ENCODE measurements around the gene PGK1. TPM values are rescaled to one million over a fixed set of nuclear protein-coding genes. Genes with fewer than 3 reads are reported as not detected.
"Not testable (repeated sequence)": the region's sequence is repeated elsewhere in the genome, so short reads cannot be mapped to it uniquely, and the experiment has no call there.

Gene PGK1
- 194 TPM for polyA plus RNA-seq (2013, experiment 1 of 2)
- polyA plus RNA-seq (2013, experiment 2 of 2) = 199 TPM

DNA sequence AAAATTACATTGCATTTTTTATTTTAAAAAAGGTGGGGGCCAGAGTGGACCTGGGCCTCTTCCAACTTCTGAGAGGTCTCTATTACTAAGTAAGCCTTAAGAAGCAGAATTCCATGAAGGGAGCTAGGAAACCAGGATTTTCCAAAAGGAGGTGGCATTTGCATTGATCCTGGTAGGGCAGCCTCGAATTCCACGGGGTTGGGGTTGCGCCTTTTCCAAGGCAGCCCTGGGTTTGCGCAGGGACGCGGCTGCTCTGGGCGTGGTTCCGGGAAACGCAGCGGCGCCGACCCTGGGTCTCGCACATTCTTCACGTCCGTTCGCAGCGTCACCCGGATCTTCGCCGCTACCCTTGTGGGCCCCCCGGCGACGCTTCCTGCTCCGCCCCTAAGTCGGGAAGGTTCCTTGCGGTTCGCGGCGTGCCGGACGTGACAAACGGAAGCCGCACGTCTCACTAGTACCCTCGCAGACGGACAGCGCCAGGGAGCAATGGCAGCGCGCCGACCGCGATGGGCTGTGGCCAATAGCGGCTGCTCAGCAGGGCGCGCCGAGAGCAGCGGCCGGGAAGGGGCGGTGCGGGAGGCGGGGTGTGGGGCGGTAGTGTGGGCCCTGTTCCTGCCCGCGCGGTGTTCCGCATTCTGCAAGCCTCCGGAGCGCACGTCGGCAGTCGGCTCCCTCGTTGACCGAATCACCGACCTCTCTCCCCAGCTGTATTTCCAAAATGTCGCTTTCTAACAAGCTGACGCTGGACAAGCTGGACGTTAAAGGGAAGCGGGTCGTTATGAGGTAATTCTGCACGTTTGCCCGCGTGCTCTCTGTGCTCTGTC, at the start of gene PGK1:
PGK1 (plus strand) TSS at position 626 of the 824 bp plus-strand sequence; CDS start at position 719, 93 bp downstream.
- H3K27ac ChIP-seq (ENCODE audit: low read depth, low read length) = peak within 1 kb of the TSS; percentile 78
- H3K23ac ChIP-seq (ENCODE audit: low read length) = no peak within 1 kb of the TSS
- H3K4me1 ChIP-seq (ENCODE audit: control insufficient read depth, low read depth, low read length) = no peaks in the 10 kb centered on the region
- no peaks in the 10 kb centered on the region for H3K79me1 ChIP-seq (ENCODE audit: low read length)
- peak; percentile 98 for DNase-seq
- no peaks in the 10 kb centered on the region for H3K27me3 ChIP-seq (ENCODE audit: insufficient read depth, low read length, poor library complexity)
- H3K4me3 ChIP-seq (ENCODE audit: low read length) = peak within 1 kb of the TSS; percentile 91
- peak within 1 kb of the TSS; percentile 86 for H3K9ac ChIP-seq (ENCODE audit: low read length)
- peak within 1 kb of the TSS; percentile 89 for H3K56ac ChIP-seq (ENCODE audit: low read length)
- no peak within 1 kb of the TSS for H2BK15ac ChIP-seq (replicated peaks; ENCODE audit: low read depth)
- peak within 1 kb of the TSS; percentile 54 for H3K4me2 ChIP-seq (ENCODE audit: low read length)
- H3K18ac ChIP-seq (ENCODE audit: low read length) = peak within 1 kb of the TSS; percentile 72
- no peaks in the 10 kb centered on the region for H3K36me3 ChIP-seq (ENCODE audit: control insufficient read depth, insufficient read depth, low read length)
- H2BK5ac ChIP-seq (ENCODE audit: low read length) = no peak within 1 kb of the TSS
- H4K8ac ChIP-seq (ENCODE audit: low read depth, low read length) = no peak within 1 kb of the TSS
- H2AK5ac ChIP-seq (ENCODE audit: low read length) = no peak within 1 kb of the TSS
- no peak within 1 kb of the TSS for H2BK120ac ChIP-seq (ENCODE audit: low read depth, low read length)
- WGBS (ENCODE audit: extremely low coverage, insufficient coverage, low lambda C conversion rate) = no CpG with 5 or more reads among the region's 72 CpGs
- H4K5ac ChIP-seq (ENCODE audit: low read length) = no peak within 1 kb of the TSS
- peak within 1 kb of the TSS; percentile 71 for H3K4ac ChIP-seq (ENCODE audit: low read depth, low read length)
- peaks cover 47% of the 10 kb centered on the region for H3K79me2 ChIP-seq (ENCODE audit: control insufficient read depth, insufficient read depth, low read length)

DNA sequence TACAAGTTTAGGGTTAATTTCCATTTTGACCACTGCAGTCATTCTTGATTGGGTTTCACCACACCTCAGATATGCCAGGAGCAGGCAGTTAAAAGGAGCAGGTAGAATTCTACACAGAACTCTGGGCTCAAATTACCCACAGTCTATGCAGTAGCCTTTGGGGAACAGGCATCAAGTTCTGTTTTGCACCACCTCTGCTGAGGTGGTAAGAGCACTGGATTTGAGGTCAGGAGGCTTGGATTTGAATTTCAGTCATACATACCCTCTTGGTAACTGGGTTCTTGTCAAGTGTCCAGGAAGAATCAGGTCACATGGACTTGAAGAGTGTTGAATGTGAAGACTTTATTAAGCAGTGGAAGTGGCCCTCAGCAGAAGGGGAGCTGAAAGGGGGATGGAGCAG, 40.4 kb upstream of the PGK1 start:
- Histone ChIP-seq H3K9ac (ENCODE audit: low read length) (no peak overlapping the region), H2BK120ac (ENCODE audit: low read depth, low read length) (no peak overlapping the region), H3K36me3 (ENCODE audit: control insufficient read depth, insufficient read depth, low read length) (no peaks in the 10 kb centered on the region)

DNA sequence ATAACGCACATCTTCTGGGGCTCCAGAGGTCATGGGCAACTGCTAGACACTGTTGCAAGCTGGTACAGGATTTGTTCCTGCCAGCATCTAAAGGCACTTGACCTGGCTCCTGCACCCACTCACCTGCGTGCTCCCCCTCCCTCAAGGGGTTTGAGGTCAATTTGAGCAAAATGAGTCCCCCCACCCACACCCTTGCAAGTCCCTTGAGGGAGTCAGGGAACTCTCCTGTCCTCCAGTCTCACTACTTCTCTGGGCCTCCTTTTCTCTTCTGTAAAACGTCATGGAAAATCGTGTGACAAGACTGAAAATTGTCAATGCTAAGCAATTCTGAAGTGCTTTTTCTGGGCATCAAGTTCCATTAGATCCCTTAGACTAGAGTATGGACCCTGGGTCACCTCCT, 39.9 kb upstream of the PGK1 start:
- Histone ChIP-seq H3K18ac (ENCODE audit: low read length) (no peak overlapping the region), H3K79me2 (ENCODE audit: control insufficient read depth, insufficient read depth, low read length) (no peaks in the 10 kb centered on the region), H2BK120ac (ENCODE audit: low read depth, low read length) (no peak overlapping the region), H3K79me1 (ENCODE audit: low read length) (no peaks in the 10 kb centered on the region), H3K4me3 (ENCODE audit: low read length) (no peak overlapping the region), H2AK5ac (ENCODE audit: low read length) (no peak overlapping the region), H3K36me3 (ENCODE audit: control insufficient read depth, insufficient read depth, low read length) (no peaks in the 10 kb centered on the region), H3K4me2 (ENCODE audit: low read length) (no peak overlapping the region), H3K4me1 (ENCODE audit: control insufficient read depth, low read depth, low read length) (no peaks in the 10 kb centered on the region), H3K56ac (ENCODE audit: low read length) (no peak overlapping the region), H3K9ac (ENCODE audit: low read length) (no peak overlapping the region), H3K27me3 (ENCODE audit: insufficient read depth, low read length, poor library complexity) (no peaks in the 10 kb centered on the region), H4K8ac (ENCODE audit: low read depth, low read length) (no peak overlapping the region), H3K27ac (ENCODE audit: low read depth, low read length) (no peak overlapping the region), H2BK5ac (ENCODE audit: low read length) (no peak overlapping the region), H3K4ac (ENCODE audit: low read depth, low read length) (no peak overlapping the region), H4K5ac (ENCODE audit: low read length) (no peak overlapping the region), H3K23ac (ENCODE audit: low read length) (no peak overlapping the region), H2BK15ac (replicated peaks; ENCODE audit: low read depth) (no peak overlapping the region)
- WGBS (ENCODE audit: extremely low coverage, insufficient coverage, low lambda C conversion rate) = no CpG with 5 or more reads among the region's 4 CpGs
- DNase-seq = no peak

More for the DNA sequence above, 40.4 kb upstream of the PGK1 start:
- Histone ChIP-seq H3K4me1 (ENCODE audit: control insufficient read depth, low read depth, low read length) (no peaks in the 10 kb centered on the region), H3K18ac (ENCODE audit: low read length) (no peak overlapping the region), H3K4ac (ENCODE audit: low read depth, low read length) (no peak overlapping the region), H2AK5ac (ENCODE audit: low read length) (no peak overlapping the region), H3K27ac (ENCODE audit: low read depth, low read length) (no peak overlapping the region), H3K56ac (ENCODE audit: low read length) (no peak overlapping the region), H2BK15ac (replicated peaks; ENCODE audit: low read depth) (no peak overlapping the region), H3K23ac (ENCODE audit: low read length) (no peak overlapping the region), H3K79me1 (ENCODE audit: low read length) (no peaks in the 10 kb centered on the region), H3K27me3 (ENCODE audit: insufficient read depth, low read length, poor library complexity) (no peaks in the 10 kb centered on the region), H3K79me2 (ENCODE audit: control insufficient read depth, insufficient read depth, low read length) (no peaks in the 10 kb centered on the region), H3K4me2 (ENCODE audit: low read length) (no peak overlapping the region), H2BK5ac (ENCODE audit: low read length) (no peak overlapping the region), H4K5ac (ENCODE audit: low read length) (no peak overlapping the region), H4K8ac (ENCODE audit: low read depth, low read length) (no peak overlapping the region), H3K4me3 (ENCODE audit: low read length) (no peak overlapping the region)
- DNase-seq = no peak

DNA sequence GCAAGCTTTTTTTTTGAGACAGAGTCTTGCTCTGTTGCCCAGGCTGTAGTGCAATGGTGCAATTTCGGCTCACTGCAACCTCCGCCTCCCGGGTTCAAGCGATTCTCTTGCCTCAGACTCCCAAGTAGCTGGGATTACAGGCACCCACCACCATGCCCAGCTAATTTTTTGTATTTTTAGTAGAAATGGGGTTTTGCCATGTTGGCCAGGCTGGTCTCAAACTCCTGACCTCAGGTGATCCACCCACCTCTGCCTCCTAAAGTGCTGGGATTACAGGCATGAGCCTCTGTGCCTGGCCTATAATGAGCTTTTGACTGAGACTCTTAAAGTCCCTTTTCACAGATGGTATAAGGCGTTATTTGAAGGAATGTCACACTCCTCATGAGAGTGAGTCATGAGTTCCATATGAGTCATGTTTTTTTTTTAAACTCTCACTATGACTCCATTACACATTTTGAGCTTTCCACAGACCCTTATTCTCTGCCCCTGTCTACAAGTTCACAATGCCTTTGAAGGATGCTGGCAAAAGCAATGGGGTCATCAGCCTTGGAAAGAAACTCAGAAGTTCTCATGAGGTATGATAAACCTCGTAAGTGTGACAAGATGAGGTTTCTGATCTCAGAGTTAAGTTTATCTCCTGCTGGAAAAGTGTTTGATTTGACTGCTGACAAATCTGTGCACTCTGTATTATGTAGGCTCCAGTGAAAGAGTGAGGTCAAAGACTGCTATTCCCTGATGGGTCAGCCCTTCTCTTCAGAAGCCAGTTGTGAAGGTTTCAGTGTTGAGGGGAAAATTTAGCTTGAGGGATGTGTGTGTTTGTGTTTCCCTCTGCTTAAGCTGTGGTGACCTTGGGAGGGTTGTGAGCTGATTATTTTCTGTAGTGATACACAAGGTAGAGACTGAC, 39.1 kb upstream of the PGK1 start:
- peak; percentile 90 for DNase-seq
- H2BK5ac ChIP-seq (ENCODE audit: low read length); H3K4me3 ChIP-seq (ENCODE audit: low read length); H4K8ac ChIP-seq (ENCODE audit: low read depth, low read length); H3K9ac ChIP-seq (ENCODE audit: low read length); H2AK5ac ChIP-seq (ENCODE audit: low read length); H3K27ac ChIP-seq (ENCODE audit: low read depth, low read length); H2BK15ac ChIP-seq (replicated peaks; ENCODE audit: low read depth); H3K56ac ChIP-seq (ENCODE audit: low read length); H3K4ac ChIP-seq (ENCODE audit: low read depth, low read length); H3K4me2 ChIP-seq (ENCODE audit: low read length); H3K36me3 ChIP-seq (ENCODE audit: control insufficient read depth, insufficient read depth, low read length); H3K23ac ChIP-seq (ENCODE audit: low read length); H4K5ac ChIP-seq (ENCODE audit: low read length); H3K27me3 ChIP-seq (ENCODE audit: insufficient read depth, low read length, poor library complexity); H3K4me1 ChIP-seq (ENCODE audit: control insufficient read depth, low read depth, low read length); H3K79me2 ChIP-seq (ENCODE audit: control insufficient read depth, insufficient read depth, low read length); H3K79me1 ChIP-seq (ENCODE audit: low read length); H2BK120ac ChIP-seq (ENCODE audit: low read depth, low read length): not testable (repeated sequence)
- H3K18ac ChIP-seq (ENCODE audit: low read length) = peak overlapping the region; percentile 68
- no CpG with 5 or more reads among the region's 6 CpGs for WGBS (ENCODE audit: extremely low coverage, insufficient coverage, low lambda C conversion rate)

DNA sequence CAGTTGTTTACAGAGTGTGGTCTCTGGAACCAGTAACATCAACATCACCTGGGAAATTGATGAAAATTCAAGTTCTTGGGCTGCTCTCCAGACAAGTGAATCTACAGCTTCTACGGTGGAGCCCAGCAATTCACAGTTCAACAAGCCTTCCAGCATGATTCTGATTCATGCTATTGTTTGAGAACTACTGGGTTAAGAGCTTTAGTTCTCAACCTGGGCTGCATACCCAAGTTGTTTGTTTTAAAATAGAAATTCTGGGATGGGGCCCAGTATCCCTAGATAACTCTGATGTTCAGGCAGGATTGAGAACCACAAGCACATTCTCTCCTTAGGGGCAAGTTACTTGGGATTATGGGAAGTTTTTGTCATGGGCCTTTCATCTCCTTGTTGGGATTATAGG, 37.9 kb upstream of the PGK1 start:
- Histone ChIP-seq H2AK5ac (ENCODE audit: low read length) (no peak overlapping the region), H3K56ac (ENCODE audit: low read length) (no peak overlapping the region), H2BK15ac (replicated peaks; ENCODE audit: low read depth) (no peak overlapping the region), H3K9ac (ENCODE audit: low read length) (no peak overlapping the region), H4K5ac (ENCODE audit: low read length) (no peak overlapping the region), H3K27me3 (ENCODE audit: insufficient read depth, low read length, poor library complexity) (no peaks in the 10 kb centered on the region), H3K4ac (ENCODE audit: low read depth, low read length) (no peak overlapping the region), H3K4me2 (ENCODE audit: low read length) (no peak overlapping the region), H2BK120ac (ENCODE audit: low read depth, low read length) (no peak overlapping the region), H3K4me1 (ENCODE audit: control insufficient read depth, low read depth, low read length) (no peaks in the 10 kb centered on the region), H3K4me3 (ENCODE audit: low read length) (no peak overlapping the region), H3K36me3 (ENCODE audit: control insufficient read depth, insufficient read depth, low read length) (no peaks in the 10 kb centered on the region), H2BK5ac (ENCODE audit: low read length) (no peak overlapping the region), H4K8ac (ENCODE audit: low read depth, low read length) (no peak overlapping the region), H3K23ac (ENCODE audit: low read length) (no peak overlapping the region), H3K79me1 (ENCODE audit: low read length) (no peaks in the 10 kb centered on the region), H3K18ac (ENCODE audit: low read length) (no peak overlapping the region), H3K27ac (ENCODE audit: low read depth, low read length) (no peak overlapping the region), H3K79me2 (ENCODE audit: control insufficient read depth, insufficient read depth, low read length) (no peaks in the 10 kb centered on the region)
- no peak for DNase-seq
- WGBS (ENCODE audit: extremely low coverage, insufficient coverage, low lambda C conversion rate) = no CpG with 5 or more reads among the region's 1 CpG

Measured in mesendoderm (in vitro differentiated cells).